HCT116 (cell line): ENCODE measurements around the gene APOE. TPM values are rescaled to one million over a fixed set of nuclear protein-coding genes. Genes with fewer than 3 reads are reported as not detected.

Source experiments
- ATAC-seq: fragments of 200-7000 bp; cut with Tn5 transposase; 2 replicates; pipeline ENCODE4 v1.9.1; 2020; ENCODE audit warnings: mild to moderate bottlenecking, moderate library complexity
- BruUV-seq: library from RNA; stranded (reverse); fragments of 400-500 nt; replicated peaks from 2 replicates; lab custom pipeline; 2021; lab: Mats Ljungman, UMichigan
- CTCF ChIA-PET: fragments of 300-600 bp; sonication (Branson Sonifier 250); formaldehyde crosslinking; loops from one replicate; lab custom pipeline; 2021; ENCODE audit warnings: antibody characterized with exemption; lab: Charles Lee
- POLR2A ChIA-PET: fragments of 300-600, 350-600 bp; sonication (Branson Sonifier 250); formaldehyde crosslinking; loops from one replicate; lab custom pipeline; 2021; ENCODE audit warnings: antibody characterized with exemption; lab: Charles Lee
- RAD21 ChIA-PET, 2 experiments: fragments of 300-600 bp; sonication (Branson Sonifier 250); formaldehyde crosslinking; loops; one replicate each; lab custom pipeline; 2023; ENCODE audit warnings: low total read pairs in 2 of 2; ENCODE audit not compliant: uncharacterized antibody in 2 of 2, unreplicated experiment in 2 of 2, low non-redundant PET in 1 of 2; lab: Charles Lee
- DNase-seq: peaks from one replicate; pipeline ENCODE4 v3.0.0-alpha.2; 2010; ENCODE audit warnings: low read depth, low spot score
- H2AFZ ChIP-seq: fragments of 200-600 bp; shearing (Covaris generic), sonication (generic); 2 replicates; pipeline ENCODE4 v1.6.1; 2017; ENCODE audit warnings: low read depth, mixed run types, mixed read lengths, antibody characterized with exemption, low read length; ENCODE audit not compliant: poor library complexity, severe bottlenecking
- H3K27ac ChIP-seq: 2 replicates; pipeline ENCODE4 v1.5.1; 2012; ENCODE audit warnings: low read depth, low read length
- H3K27me3 ChIP-seq: fragments of 200-600 bp; sonication (generic); 2 replicates; pipeline ENCODE4 v1.6.1; 2016; ENCODE audit warnings: mixed run types, low read length, mixed read lengths; ENCODE audit not compliant: insufficient read depth
- H3K36me3 ChIP-seq, 2 experiments: fragments of 200-500 bp in 1 of 2; fragments of 200-600 bp in 1 of 2; sonication (Bioruptor generic) in 1 of 2; sonication (generic) in 1 of 2; 2 replicates each; pipeline versions ENCODE4 v1.5.1 to v1.6.1; 2014 to 2016; ENCODE audit warnings: low read length in 2 of 2, inconsistent platforms in 1 of 2, mixed read lengths in 1 of 2, mixed run types in 1 of 2; ENCODE audit not compliant: insufficient read depth in 2 of 2, control insufficient read depth in 1 of 2
- H3K4me1 ChIP-seq, 2 experiments: fragments of 200-600 bp in 1 of 2; sonication (generic) in 1 of 2; 2 replicates each; pipeline versions ENCODE4 v1.5.1 to v1.6.1; 2012 to 2017; ENCODE audit warnings: low read length in 2 of 2, inconsistent platforms in 1 of 2, mild to moderate bottlenecking in 1 of 2, mixed read lengths in 1 of 2, mixed run types in 1 of 2, moderate library complexity in 1 of 2; ENCODE audit not compliant: insufficient read depth in 2 of 2, control insufficient read depth in 1 of 2
- H3K4me2 ChIP-seq: fragments of 200-600 bp; sonication (generic); 2 replicates; pipeline ENCODE4 v1.6.1; 2017; ENCODE audit warnings: mixed run types, low read length, mixed read lengths
- H3K4me3 ChIP-seq, 2 experiments: fragments of 200-600 bp in 1 of 2; sonication (generic) in 1 of 2; replicated peaks in 1 of 2; 2 replicates each; pipeline ENCODE4 v1.5.1; 2011 to 2016; ENCODE audit warnings: low read length in 2 of 2, control low read depth in 1 of 2, low read depth in 1 of 2, mild to moderate bottlenecking in 1 of 2, mixed read lengths in 1 of 2, mixed run types in 1 of 2
- H3K79me2 ChIP-seq: fragments of 200-600 bp; sonication (generic); 2 replicates; pipeline ENCODE4 v1.6.1; 2017; ENCODE audit warnings: mild to moderate bottlenecking, mixed run types, low read length, moderate library complexity, mixed read lengths; ENCODE audit not compliant: insufficient read depth
- H3K9ac ChIP-seq: fragments of 200-600 bp; sonication (generic); 2 replicates; pipeline ENCODE4 v1.6.1; 2016; ENCODE audit warnings: low read length, mixed read lengths
- H3K9me2 ChIP-seq: fragments of 200-600 bp; sonication (generic), shearing (Covaris generic); 2 replicates; pipeline ENCODE4 v1.6.1; 2017; ENCODE audit warnings: mixed run types, mild to moderate bottlenecking, moderate library complexity; ENCODE audit not compliant: insufficient read depth
- H3K9me3 ChIP-seq, 2 experiments: fragments of 200-500 bp in 1 of 2; fragments of 200-600 bp in 1 of 2; sonication (Bioruptor generic) in 1 of 2; sonication (generic) in 1 of 2; 2 replicates each; pipeline ENCODE4 v1.6.1; 2014 to 2017; ENCODE audit warnings: low read length in 2 of 2, mixed read lengths in 2 of 2, inconsistent platforms in 1 of 2, low read depth in 1 of 2, mild to moderate bottlenecking in 1 of 2, mixed run types in 1 of 2, moderate library complexity in 1 of 2; ENCODE audit not compliant: control insufficient read depth in 1 of 2, insufficient read depth in 1 of 2
- H4K20me1 ChIP-seq: fragments of 200-600 bp; sonication (generic), shearing (Covaris generic); 2 replicates; pipeline ENCODE4 v1.6.1; 2017; ENCODE audit warnings: mixed run types, mild to moderate bottlenecking, moderate library complexity; ENCODE audit not compliant: insufficient read depth
- CBX3 ChIP-seq: IDR thresholded peaks from 2 replicates; pipeline ENCODE4 v1.6.1; 2012; ENCODE audit warnings: low read depth
- CEBPB ChIP-seq: IDR thresholded peaks from 2 replicates; pipeline ENCODE4 v1.6.1; 2012; ENCODE audit warnings: low read depth
- EGR1 ChIP-seq: IDR thresholded peaks from 2 replicates; pipeline ENCODE4 v1.6.1; 2012; ENCODE audit warnings: low read depth
- ELF1 ChIP-seq: IDR thresholded peaks from 2 replicates; pipeline ENCODE4 v1.6.1; 2012; ENCODE audit warnings: low read depth, borderline replicate concordance
- JUND ChIP-seq: IDR thresholded peaks from 2 replicates; pipeline ENCODE4 v1.6.1; 2012
- POLR2A ChIP-seq: IDR thresholded peaks from 2 replicates; pipeline ENCODE4 v1.7.0; 2011; ENCODE audit warnings: borderline replicate concordance; ENCODE audit not compliant: insufficient read depth, insufficient read length; ENCODE audit errors: extremely low read depth
- RAD21 ChIP-seq: IDR thresholded peaks from 2 replicates; pipeline ENCODE4 v1.6.1; 2012; ENCODE audit warnings: low read depth, mild to moderate bottlenecking
- SIN3A ChIP-seq: IDR thresholded peaks from 2 replicates; pipeline ENCODE4 v1.6.1; 2012; ENCODE audit warnings: low read depth
- SP1 ChIP-seq: IDR thresholded peaks from 2 replicates; pipeline ENCODE4 v1.6.1; 2012; ENCODE audit warnings: low read depth
- YY1 ChIP-seq: IDR thresholded peaks from 2 replicates; pipeline ENCODE4 v1.6.1; 2011; ENCODE audit warnings: low read length, low read depth, moderate library complexity, mild to moderate bottlenecking; ENCODE audit not compliant: insufficient replicate concordance; ENCODE audit errors: extremely low read depth
- ZFX ChIP-seq: fragments of 450-650 bp; IDR thresholded peaks from 2 replicates; pipeline ENCODE4 v1.6.1; 2017
- ZNF274 ChIP-seq: fragments of 200-500 bp; sonication (Bioruptor generic); IDR thresholded peaks from 2 replicates; pipeline ENCODE4 v1.6.1; 2014; ENCODE audit warnings: mild to moderate bottlenecking, low read depth, low read length, inconsistent platforms
- intact Hi-C: fragments of 100-400 bp; cut with micrococcal nuclease; formaldehyde crosslinking; loops from 2 replicates; pipeline ENCODE4 v1.10.0; 2022
- total RNA-seq: library from RNA; stranded (reverse); gene quantifications from one replicate; pipeline ENCODE4 v1.2.1, GENCODE V29; 2021; ENCODE audit not compliant: unreplicated experiment
- TF ChIP-seq, protein P1 (sequence below): IDR thresholded peaks from 2 replicates; pipeline ENCODE4 v1.6.1; 2012
- TF ChIP-seq, protein P2 (sequence below): IDR thresholded peaks from 2 replicates; pipeline ENCODE4 v1.6.1; 2011; ENCODE audit warnings: mild to moderate bottlenecking, low read length, moderate library complexity; ENCODE audit not compliant: insufficient replicate concordance; ENCODE audit errors: extremely low read depth
- TF ChIP-seq, protein P3 (sequence below): IDR thresholded peaks from 2 replicates; pipeline ENCODE4 v1.6.1; 2012; ENCODE audit warnings: low read depth
- TF ChIP-seq, protein P4 (sequence below): IDR thresholded peaks from 2 replicates; pipeline ENCODE4 v1.6.1; 2012

APOE gene
- total RNA-seq, 1 experiment from 2014 or later: 7.2 TPM

DNA sequence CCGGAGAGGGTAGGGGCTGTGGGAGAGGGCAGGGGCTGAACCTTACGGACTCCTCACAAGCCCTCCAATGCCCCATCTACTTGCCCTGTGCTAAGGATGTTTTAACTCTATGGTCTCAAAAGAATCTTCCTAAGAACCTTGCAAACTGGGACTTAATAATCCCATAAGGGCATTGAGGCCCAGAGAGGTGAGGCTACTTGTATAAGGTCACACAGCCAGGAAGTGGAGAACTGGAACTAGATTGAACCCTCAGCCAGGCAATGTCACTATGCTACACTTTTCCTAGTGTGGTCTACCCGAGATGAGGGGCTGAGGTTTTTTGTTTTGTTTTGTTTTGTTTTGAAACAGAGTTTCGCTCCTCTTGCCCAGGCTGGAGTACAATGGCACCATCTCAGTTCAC, 25.9 kb downstream of the APOE start:
- ChIA-PET POLR2A (no interaction called here), RAD21 (no interaction called here), CTCF (no interaction called here)
- H3K79me2 ChIP-seq: no peaks in the 10 kb centered on the region
- no peak for TF ChIP-seq RAD21
- TF ChIP-seq, protein P1, sequence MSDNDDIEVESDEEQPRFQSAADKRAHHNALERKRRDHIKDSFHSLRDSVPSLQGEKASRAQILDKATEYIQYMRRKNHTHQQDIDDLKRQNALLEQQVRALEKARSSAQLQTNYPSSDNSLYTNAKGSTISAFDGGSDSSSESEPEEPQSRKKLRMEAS: no peak
- TF ChIP-seq JUND: no peak
- TF ChIP-seq, protein P2, sequence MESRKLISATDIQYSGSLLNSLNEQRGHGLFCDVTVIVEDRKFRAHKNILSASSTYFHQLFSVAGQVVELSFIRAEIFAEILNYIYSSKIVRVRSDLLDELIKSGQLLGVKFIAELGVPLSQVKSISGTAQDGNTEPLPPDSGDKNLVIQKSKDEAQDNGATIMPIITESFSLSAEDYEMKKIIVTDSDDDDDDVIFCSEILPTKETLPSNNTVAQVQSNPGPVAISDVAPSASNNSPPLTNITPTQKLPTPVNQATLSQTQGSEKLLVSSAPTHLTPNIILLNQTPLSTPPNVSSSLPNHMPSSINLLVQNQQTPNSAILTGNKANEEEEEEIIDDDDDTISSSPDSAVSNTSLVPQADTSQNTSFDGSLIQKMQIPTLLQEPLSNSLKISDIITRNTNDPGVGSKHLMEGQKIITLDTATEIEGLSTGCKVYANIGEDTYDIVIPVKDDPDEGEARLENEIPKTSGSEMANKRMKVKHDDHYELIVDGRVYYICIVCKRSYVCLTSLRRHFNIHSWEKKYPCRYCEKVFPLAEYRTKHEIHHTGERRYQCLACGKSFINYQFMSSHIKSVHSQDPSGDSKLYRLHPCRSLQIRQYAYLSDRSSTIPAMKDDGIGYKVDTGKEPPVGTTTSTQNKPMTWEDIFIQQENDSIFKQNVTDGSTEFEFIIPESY: no peak
- TF ChIP-seq ELF1: no peak
- TF ChIP-seq, protein P3, sequence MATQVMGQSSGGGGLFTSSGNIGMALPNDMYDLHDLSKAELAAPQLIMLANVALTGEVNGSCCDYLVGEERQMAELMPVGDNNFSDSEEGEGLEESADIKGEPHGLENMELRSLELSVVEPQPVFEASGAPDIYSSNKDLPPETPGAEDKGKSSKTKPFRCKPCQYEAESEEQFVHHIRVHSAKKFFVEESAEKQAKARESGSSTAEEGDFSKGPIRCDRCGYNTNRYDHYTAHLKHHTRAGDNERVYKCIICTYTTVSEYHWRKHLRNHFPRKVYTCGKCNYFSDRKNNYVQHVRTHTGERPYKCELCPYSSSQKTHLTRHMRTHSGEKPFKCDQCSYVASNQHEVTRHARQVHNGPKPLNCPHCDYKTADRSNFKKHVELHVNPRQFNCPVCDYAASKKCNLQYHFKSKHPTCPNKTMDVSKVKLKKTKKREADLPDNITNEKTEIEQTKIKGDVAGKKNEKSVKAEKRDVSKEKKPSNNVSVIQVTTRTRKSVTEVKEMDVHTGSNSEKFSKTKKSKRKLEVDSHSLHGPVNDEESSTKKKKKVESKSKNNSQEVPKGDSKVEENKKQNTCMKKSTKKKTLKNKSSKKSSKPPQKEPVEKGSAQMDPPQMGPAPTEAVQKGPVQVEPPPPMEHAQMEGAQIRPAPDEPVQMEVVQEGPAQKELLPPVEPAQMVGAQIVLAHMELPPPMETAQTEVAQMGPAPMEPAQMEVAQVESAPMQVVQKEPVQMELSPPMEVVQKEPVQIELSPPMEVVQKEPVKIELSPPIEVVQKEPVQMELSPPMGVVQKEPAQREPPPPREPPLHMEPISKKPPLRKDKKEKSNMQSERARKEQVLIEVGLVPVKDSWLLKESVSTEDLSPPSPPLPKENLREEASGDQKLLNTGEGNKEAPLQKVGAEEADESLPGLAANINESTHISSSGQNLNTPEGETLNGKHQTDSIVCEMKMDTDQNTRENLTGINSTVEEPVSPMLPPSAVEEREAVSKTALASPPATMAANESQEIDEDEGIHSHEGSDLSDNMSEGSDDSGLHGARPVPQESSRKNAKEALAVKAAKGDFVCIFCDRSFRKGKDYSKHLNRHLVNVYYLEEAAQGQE: no peak
- no peak for TF ChIP-seq YY1
- no peak for TF ChIP-seq CEBPB
- no peak for TF ChIP-seq CBX3
- no peak for TF ChIP-seq EGR1
- TF ChIP-seq, protein P4, sequence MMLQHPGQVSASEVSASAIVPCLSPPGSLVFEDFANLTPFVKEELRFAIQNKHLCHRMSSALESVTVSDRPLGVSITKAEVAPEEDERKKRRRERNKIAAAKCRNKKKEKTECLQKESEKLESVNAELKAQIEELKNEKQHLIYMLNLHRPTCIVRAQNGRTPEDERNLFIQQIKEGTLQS: no peak
- no peak for TF ChIP-seq SIN3A
- no peak for TF ChIP-seq SP1
- no peak for TF ChIP-seq ZFX
- no peak for TF ChIP-seq ZNF274
- no peak for TF ChIP-seq POLR2A
- H3K9me2 ChIP-seq: no peaks in the 10 kb centered on the region
- peaks cover 0 to 13% of the 10 kb centered on the region in 2 experiments; a peak in 3 of 4 replicates for H3K4me1 ChIP-seq
- no peaks in the 10 kb centered on the region for H4K20me1 ChIP-seq
- H3K27me3 ChIP-seq: no peaks in the 10 kb centered on the region
- no peak overlapping the region for H3K4me3 ChIP-seq
- H3K9me3 ChIP-seq: no peaks in the 10 kb centered on the region
- intact Hi-C loops: no loop called here
- no peak overlapping the region for H3K9ac ChIP-seq
- H2AFZ ChIP-seq: no peak overlapping the region
- no peaks in the 10 kb centered on the region for H3K36me3 ChIP-seq
- H3K4me2 ChIP-seq: no peak overlapping the region
- no peak overlapping the region for H3K27ac ChIP-seq
- ATAC-seq: no peak
- no peak for DNase-seq
- no TSS peak for BruUV-seq
